Measurements from ENCODE around the gene P2RX3. TPM values are rescaled to one million over a fixed set of nuclear protein-coding genes. Genes with fewer than 3 reads are reported as not detected.

Gene P2RX3
- total RNA-seq, 4 donors from 2014 or later = 0.34 TPM; not detected in 3

GRCh38 chr11:57301711-57302423 is 36.3 kb upstream of the P2RX3 start:
- TF ChIP-seq CTCF (IDR thresholded peaks at IDR 0.05; ENCODE audit: low read depth) = no peak

- no peak for TF ChIP-seq CTCF (IDR thresholded peaks at IDR 0.05; ENCODE audit: low read depth)
Observed at GRCh38 chr11:57302489-57302888, 35.7 kb upstream of the P2RX3 start.

GRCh38 chr11:57303280-57303989 is 34.7 kb upstream of the P2RX3 start:
- TF ChIP-seq CTCF (IDR thresholded peaks at IDR 0.05; ENCODE audit: low read depth) = no peak

- no peak for TF ChIP-seq CTCF (IDR thresholded peaks at IDR 0.05; ENCODE audit: low read depth)
Observed at GRCh38 chr11:57303990-57304579, 34.1 kb upstream of the P2RX3 start.

GRCh38 chr11:57305523-57305922 is 32.6 kb upstream of the P2RX3 start:
- TF ChIP-seq CTCF (IDR thresholded peaks at IDR 0.05; ENCODE audit: low read depth) = no peak

- no peak for TF ChIP-seq CTCF (IDR thresholded peaks at IDR 0.05; ENCODE audit: low read depth)
Observed at GRCh38 chr11:57306161-57306876, 31.8 kb upstream of the P2RX3 start.

All from subcutaneous adipose tissue (tissue), 4 donors.